HEK293 (cell line): ENCODE results near the gene NRP1.

Experiments
- YY1 ChIP-seq: fragments of 450-650 bp; formaldehyde crosslinking; IDR thresholded peaks from 2 replicates; pipeline ENCODE4 v1.5.1; 2018; ENCODE audit warnings: missing biosample characterization, missing genetic modification characterization
- ZNF184 ChIP-seq: fragments of 450-650 bp; IDR thresholded peaks from 2 replicates; pipeline ENCODE4 v1.5.1; 2018; ENCODE audit warnings: missing biosample characterization, mild to moderate bottlenecking, missing genetic modification characterization
- ZNF19 ChIP-seq: fragments of 450-650 bp; formaldehyde crosslinking; IDR thresholded peaks from 2 replicates; pipeline ENCODE4; 2016; ENCODE audit warnings: missing biosample characterization, missing genetic modification characterization, low read depth
- ZNF23 ChIP-seq: fragments of 450-650 bp; formaldehyde crosslinking; IDR thresholded peaks from 2 replicates; pipeline ENCODE4 v1.5.1; 2016; ENCODE audit warnings: missing biosample characterization, missing genetic modification characterization, borderline replicate concordance
- ZNF274 ChIP-seq, 2 experiments: fragments of 200-500 bp in 1 of 2; fragments of 450-650 bp in 1 of 2; sonication (Bioruptor generic) in 1 of 2; formaldehyde crosslinking in 1 of 2; IDR thresholded peaks; 2 replicates each; pipeline versions ENCODE4 v1.5.1 to v1.6.1; 2014 to 2016; ENCODE audit warnings: borderline replicate concordance in 1 of 2, inconsistent platforms in 1 of 2, low read length in 1 of 2, missing biosample characterization in 1 of 2, missing genetic modification characterization in 1 of 2
- ZNF510 ChIP-seq: fragments of 450-650 bp; formaldehyde crosslinking; IDR thresholded peaks from 2 replicates; pipeline ENCODE4 v1.5.1; 2018; ENCODE audit warnings: mild to moderate bottlenecking, missing genetic modification characterization, missing biosample characterization; ENCODE audit not compliant: insufficient replicate concordance
- TF ChIP-seq, protein P1 (sequence below): fragments of 450-650 bp; formaldehyde crosslinking; IDR thresholded peaks from 2 replicates; pipeline ENCODE4 v1.5.1; 2016; ENCODE audit warnings: missing biosample characterization, missing genetic modification characterization

DNA sequence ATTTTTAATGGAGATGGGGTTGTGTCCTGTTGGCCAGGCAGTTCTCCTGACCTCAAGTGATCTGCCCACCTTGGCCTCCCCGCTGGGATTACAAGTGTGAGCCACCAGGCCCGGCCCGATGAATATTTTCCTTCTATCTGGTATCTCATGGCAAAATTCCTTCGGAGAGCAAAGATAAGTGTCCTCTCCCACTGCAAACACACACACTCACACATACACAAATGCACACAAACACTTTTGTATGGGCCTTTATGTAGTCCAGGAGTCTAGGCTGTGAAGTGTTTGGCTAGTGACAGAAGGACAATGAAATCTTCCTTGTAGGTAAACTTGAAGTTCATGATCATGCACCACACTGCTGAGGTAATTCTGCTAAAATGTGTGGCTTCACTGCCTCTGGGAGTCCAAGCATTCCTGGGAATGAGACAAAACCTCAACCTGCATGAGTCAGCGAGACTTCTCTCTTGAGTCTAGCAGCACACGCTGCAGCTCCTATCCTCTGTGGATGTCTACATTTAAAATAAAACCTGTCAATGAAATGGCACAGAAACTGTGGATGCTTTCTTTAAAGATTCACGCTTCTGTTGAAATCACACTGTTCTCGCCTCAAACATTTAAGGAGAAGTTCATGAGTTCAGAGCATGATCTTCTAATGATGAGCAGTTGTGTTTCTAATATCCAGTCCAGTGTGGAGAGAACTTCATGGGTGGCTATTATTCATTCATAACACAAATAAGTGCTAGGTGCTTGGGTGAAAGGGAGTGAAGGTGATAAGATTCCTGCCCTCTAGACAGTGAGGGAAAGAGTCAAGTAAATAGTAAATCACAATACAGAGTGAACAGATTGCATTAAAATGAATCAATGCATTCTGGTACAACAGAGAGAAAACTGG is 96.5 kb downstream of the NRP1 start:
- TF ChIP-seq ZNF184 (tag by site-specific recombination) (no peak), ZNF23 (tag by site-specific recombination) (no peak), ZNF274 (IDR thresholded peaks at IDR 0.05; ENCODE audit: low read length) (no peak), ZNF274 (tag by site-specific recombination; IDR thresholded peaks at IDR 0.05; ENCODE audit: borderline replicate concordance) (no peak), ZNF19 (tag by site-specific recombination) (no peak), YY1 (tag by site-specific recombination) (no peak), ZNF510 (no peak)
- TF ChIP-seq, protein P1, sequence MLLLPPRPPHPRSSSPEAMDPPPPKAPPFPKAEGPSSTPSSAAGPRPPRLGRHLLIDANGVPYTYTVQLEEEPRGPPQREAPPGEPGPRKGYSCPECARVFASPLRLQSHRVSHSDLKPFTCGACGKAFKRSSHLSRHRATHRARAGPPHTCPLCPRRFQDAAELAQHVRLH (tag by site-specific recombination): no peak
